Measurements from ENCODE around the gene MAGI1.

Gene MAGI1

DNA sequence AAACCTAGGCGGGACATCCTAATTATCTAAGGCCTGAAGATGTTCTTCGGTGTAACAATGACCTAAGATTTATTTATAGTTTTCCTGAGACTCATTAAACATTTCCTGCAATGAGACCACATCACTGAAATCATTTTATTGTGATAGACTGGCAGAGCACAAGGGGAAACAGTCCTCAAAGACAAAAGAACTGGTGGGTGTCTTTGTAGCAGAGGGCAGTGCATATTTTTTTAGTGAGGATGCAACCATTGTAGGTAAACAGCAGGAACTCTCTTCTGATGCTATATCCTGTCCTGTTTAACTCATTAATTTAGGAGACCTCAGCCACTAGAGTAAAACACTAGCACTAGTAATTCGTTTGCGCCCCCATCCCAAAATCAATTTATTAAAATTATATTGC, 100.0 kb downstream of the MAGI1 start:
- no peak for DNase-seq

DNA sequence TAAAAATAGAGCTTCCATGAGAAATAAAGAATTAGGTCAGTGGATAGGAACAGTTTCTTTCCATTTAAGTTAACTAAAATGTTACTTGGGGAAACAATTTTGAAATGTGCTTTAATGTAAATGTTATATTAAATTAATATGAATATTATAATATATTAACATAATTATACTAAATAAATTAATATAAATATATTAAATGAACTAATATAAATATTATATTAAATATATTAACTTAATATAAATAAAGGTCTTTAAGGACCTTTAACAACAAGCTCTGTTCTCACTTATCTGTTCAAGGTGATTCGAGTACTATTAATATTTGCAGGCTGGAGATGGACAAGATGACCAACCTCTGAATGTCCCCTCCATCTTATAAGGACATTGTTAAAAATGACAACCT, 100.6 kb downstream of the MAGI1 start:
- DNase-seq: no peak

DNA sequence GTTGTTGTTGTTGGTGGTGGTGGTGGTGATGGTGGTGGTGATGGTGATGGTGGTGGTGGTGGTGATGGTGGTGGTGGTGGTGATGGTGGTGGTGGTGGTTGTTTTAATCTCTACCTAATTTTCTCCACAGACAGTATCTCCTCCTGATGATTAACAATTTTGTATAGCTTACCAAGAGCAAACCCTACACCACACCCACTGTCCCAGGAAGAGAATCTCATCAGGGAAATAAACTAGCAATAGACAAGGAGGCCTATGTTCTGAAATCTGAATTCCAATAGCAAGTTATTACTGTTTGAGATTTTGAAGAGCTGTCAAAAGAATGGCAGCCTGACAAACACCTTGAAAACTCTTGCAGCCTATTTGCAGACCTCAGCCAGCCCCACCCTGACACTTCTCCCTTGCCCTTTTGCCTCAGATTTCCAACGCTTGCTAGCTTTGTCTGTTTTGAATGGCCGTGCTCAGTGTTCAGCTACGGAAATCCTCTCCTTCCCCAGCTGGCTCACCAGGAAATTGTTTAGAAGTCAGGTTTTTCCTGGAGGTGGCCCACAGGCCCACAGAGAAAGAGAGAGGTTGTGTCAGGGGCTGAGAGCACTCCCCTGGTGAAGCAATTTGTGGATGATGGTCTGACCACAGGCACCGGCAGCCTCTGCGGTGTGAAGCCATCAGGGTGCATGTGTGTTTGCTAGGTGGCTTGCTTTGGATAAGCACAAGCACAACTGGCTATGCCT, 101.6 kb downstream of the MAGI1 start:
- peak; percentile 91 to 93 for DNase-seq

DNA sequence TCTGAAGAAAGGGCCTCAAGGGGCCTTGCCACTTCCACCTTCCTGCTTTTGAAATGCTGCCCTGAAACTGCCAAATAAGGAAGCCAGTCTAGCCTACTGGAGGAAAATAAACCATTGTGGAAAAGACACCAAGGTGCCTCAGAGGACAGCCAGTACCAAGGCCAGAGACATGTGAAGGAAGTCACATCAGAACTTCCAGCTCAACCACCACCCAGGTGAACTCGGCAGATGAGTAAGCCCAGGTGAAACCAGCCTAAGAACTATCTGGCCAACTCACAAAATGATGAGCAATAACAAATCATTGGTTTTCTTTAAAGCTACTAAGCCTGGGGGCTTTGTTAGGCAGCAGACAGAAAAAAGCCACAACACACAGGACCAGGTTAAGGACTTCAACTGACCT, 103.0 kb downstream of the MAGI1 start:
- DNase-seq: peak; percentile 20 to 31

DNA sequence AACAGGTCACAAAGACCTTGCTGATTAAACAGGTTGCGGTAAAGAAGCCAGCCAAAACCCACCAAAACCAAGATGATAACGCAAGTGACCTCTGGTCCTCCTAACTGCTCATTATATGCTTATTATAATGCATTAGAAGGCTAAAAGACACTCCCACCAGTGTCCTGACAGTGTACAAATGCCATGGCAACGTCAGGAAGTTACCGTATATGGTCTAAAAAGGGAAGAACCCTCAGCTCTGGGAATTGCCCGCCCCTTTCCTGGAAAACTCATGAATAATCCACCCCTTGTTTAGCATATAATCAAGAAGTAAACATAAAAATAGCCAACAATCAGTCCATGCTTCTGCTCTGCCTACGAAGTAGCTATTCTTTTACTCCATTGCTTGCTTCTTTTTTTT, 108.1 kb downstream of the MAGI1 start:
- DNase-seq: no peak

DNA sequence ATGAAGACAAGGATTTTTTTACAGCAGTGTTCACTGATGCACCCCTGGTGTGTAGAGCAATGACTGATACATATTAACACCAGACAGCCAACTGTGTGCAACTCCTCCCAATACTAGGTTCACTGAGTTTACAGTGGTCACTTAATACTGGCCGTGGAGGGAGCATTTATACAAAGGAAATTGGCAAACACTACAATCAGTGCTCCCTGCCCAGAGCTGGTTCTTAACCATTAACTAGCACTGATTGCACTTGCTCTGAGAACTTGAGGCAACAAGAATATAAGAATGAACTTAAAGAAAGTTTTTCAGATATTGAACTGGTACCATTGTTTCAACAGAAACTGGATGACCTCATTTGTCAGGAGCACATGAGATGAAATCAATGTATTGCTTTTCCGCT, 110.6 kb downstream of the MAGI1 start:
- DNase-seq: no peak

DNA sequence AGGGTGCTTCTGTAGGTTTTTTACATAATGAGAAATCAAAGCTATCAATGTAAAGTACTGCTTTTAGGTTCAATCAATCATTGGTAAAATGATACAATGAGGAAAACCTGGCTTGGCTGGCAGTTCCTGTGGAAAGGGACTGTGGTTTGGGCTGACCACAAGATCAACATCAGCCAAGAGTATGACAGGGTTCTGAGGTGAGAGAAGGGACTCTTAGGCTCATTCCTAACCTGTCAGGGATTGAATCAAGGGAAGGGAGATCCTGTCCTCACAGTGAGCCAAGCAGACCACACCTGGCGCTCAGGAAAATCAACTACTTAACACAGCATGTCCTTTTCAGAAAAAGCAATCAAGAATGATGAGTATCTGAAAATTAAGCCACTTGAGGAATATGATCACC, 111.1 kb downstream of the MAGI1 start:
- no peak for DNase-seq

DNA sequence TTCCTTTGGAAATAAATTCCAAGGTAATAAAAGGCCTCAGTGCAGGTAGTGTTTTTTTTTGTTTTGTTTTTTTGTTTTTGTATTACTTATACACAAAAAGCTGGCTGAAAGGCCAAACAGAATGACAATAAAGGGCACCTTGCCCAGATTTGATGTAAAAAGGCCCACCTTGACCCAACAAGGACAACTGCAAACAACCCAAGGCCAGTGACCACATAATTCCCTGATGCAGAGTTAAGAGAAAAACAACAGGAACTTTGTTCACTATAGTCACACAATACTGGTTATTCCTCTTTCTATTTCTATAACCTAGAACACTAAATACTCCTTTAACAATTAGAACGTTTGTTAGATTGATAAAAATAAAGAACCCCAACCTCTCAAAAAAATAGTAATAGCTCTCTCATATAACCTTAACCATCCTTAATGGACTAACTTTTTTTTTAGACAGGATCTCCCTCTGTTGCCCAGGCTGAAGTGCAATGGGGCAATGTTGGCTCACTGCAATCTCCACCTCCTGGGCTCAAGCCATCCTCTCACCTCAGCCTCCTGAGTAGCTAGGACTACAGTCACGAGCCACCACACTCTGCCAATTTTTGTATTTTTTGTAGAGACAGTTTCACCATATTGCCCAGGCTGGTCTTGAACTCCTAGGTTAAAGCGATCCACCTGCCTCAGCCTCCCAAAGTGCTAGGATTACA, 113.3 kb downstream of the MAGI1 start:
- no peak for DNase-seq

DNA sequence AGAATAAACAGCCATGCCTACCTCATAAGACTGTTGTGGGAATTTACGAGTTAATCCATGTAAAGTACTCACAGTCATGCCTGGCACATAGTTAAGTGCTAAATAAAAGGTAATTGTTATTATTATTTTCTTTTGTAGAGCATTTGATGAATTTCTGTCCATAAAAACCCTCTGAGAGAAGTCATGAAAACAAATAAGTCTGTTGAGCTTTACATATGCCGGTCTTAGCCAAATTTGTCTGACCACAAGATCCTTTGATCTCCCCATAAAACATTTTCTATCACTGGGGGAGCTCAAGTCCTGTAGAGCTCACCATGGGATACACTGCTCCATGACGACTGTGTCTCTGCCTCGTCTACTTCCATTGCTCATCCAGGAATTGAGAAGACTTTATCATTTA, 114.0 kb downstream of the MAGI1 start:
- no peak for DNase-seq

DNA sequence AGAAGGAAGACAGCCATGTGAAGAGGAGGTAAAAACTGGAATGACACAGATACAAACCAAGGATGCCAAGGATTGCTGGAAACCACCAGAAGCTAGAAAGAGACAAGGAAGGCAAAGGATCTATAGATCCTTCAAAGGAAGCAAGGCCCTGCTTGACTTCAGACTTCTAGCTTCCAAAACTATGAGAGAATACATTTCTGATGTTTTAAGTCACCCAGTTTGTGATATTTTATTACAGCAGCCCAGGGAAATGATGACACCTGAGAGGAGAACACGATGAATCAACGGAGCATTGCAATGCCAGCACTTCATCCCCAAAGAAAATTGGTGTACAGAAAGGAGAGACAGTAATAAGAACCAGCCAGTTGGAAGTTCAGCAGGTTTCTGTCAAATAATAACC, 116.3 kb downstream of the MAGI1 start:
- no peak for DNase-seq

DNA sequence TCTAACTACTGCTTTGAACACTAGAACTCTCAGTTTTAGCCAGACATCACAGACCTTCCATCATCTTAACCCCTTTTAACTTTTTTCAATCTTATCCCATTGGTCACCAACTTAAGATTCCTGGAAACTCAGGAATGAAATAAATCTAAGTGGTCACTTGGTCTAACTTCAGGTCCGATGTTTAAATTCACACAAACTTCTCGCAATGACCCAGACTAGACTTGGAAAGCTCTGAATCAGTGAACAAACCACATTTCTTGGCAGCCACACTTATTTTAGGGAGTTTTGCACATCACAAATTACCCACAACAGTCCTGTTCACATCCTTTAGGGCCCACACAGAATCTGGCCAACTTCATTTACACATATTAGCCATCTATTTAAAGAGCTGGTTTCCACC, 118.9 kb downstream of the MAGI1 start:
- DNase-seq: no peak

DNA sequence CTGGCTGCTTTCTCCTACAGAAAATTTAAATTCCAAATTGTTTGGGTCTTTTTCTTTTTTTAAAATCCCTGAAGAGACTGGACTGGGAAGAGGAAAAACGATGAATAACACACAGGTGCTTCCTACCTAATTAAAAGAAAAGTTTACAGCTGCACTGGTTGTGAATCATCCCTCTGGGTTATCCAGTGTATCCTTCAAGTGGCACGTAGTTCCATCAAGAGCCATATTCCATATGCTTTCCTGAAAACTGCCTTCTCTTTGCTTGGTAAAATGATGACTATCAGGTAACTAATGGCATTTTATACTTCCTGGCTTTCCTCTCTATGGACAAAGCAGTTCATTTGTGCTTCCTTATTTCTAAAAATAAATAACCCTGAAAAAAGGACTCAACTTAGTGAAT, 123.2 kb downstream of the MAGI1 start:
- no peak for DNase-seq

DNA sequence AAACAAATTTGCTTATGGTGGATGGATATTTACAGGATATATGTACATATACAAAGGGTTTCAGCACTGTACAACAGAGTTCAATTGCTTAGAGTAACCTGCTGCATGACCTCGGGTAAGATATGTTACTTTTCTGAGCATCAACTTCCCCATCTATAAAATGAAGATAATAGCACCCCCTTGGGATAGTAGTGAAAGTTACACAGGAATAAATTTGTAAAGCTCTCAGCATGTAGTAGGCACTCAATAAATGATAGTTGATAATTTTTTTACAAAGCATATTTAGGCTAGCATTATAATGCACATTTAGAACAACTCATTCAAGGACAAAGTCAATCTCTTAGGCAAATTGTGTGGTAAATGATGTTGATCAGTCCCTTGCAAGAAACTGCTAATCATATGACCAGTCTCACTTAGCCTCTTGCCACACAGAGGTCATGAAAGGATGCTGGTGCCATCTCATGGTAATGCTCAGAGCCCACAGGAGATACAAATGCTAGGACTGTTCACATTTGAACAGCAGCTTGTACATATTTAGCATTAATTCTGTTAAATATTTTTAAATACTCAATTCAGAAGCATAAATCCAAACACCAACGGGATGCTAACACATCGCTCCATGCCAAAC, 123.9 kb downstream of the MAGI1 start:
- peak; percentile 39 to 50 for DNase-seq

DNA sequence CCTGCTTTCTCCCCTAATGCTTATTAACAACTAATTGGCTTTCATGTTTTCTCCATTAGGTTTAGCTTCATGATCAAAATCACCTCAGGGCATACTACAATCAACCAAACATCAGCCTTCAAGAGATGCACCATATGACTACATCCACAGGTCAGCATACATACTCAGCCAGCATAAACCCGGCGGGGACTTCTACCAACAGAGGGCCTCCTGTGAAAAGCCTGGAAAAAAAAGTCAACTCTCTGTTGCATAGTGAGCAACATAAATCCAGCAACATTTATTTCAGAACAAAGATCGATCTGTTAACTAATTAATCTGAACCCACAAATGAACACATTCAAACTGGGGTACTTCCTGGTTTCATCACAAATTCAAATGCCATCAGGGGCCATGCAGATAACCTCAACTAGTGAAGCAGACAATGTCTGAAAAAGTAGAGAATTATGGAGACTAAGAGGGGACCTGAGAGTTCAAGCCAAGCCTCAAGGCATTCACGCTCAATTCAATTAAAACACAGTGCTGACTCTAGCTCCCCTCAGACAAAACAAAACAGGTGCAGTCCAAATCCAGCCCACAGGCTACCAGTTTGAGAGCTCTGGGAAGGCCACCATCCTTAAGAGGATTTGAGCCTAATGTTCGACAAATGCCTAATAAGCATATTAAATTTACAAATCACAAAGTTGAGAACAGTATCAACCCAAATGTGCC, 124.5 kb downstream of the MAGI1 start:
- no peak for DNase-seq

DNA sequence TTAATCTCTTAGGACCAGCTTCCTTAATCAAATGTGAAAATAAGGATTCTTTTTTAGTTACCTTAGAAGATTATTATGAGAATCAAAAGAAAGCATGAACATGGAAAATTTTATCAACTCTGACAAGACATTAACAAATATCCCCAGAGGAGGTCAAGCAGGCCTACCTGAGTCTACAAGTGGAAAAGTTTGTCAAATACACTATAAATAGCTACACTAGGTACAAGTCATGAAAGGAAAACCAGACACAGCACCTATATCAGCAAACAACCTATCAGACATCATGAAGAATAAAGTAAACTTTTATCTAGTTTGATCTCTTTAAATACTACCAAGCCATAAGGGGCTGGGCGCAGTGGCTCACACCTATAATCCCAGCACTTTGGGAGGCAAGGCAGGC, 126.1 kb downstream of the MAGI1 start:
- DNase-seq: no peak

DNA sequence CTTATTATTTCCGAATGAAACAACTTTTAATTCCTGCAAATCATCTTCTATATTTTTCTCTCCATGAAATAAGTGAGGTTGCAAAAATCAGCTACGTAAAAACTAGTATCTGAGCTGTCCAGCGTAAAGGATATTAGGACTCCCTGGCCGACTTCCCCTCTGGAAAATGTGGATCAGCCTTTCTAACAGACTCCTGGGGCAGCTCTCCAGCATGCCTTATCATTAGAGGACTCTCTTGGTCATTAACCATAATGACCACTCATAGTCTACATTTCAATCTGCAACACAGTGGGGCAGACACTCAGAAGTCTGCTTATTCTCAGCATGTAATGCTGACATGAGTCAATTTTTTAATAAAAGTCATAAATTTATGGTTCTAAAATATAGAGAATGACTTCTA, 130.1 kb downstream of the MAGI1 start:
- no peak for DNase-seq

DNA sequence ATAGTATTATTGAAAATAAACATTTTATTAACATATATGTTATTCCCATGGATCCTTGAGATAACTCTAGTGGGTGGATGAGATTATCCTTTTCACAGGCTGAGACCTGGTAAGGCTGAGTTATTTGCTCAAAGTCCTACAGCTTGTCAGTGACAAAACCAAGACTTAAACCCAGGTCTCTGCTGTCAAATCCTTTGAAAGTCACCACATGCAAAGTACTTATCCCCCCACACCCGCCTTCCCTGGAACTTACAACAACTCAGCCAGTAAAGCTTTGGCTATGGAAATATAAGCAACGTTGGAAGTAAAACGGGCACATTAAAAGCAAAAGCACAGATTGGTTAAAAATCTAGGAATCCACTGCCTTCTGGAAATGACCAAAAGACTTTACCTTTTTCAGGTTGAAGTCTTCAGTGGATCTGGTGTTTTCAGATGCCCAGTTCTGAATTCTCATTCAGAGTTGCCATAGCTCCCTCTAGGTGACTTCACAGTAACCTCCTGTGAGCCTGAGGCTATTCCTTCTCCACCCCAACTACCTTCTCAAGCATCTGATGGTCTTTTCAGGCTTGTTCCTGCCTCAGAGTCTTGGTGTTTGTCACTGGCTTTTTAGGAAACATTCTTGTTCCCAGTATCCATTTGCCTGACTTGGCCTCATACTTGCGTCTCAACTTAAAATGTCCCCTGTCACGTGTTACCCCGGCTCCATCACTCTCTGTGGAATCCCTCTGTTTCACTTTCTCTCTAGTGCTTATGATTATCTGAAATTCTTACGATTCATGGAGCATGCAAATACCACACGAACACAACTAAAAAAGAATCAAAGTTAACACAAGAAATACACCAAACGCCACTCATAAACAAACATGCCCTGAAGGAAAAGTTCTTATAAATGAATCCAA, 131.2 kb downstream of the MAGI1 start:
- DNase-seq: no peak

DNA sequence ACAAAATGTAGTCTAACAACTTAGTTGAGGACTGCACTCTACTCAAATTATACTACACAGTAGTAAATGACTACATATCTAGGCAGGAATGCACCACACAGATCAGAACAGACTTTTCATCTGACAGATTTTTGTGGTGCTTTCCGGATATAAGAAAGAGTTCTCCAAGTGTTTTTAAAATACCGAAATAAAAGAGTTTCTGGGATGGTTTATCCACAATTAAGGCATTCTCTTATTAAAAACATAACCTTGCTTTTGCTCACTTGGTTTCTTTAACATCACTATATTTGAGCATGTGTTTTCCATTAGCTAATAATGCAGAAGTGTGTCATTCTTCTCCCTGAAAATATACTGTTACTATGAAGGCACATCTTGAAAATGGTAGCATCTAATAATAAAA, 132.9 kb downstream of the MAGI1 start:
- DNase-seq: no peak

DNA sequence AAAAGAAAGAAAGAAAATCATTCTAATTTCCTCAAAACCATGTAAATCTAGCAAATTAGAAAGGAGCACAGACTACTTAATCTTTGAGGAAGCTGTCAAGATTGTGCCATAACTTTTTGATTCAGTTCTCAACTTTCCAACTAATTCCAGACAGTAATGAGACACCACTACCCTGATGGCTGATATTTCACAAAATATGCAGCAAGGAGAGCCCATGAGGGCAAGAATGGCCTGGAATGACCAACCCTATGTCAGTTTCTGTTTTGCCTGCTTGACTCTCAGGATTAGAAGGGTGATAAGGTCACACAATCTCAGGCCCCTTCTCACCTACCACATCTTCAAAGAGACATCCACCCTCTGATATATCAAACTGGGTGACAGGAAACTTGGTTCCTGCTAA, 134.7 kb downstream of the MAGI1 start:
- DNase-seq: no peak

DNA sequence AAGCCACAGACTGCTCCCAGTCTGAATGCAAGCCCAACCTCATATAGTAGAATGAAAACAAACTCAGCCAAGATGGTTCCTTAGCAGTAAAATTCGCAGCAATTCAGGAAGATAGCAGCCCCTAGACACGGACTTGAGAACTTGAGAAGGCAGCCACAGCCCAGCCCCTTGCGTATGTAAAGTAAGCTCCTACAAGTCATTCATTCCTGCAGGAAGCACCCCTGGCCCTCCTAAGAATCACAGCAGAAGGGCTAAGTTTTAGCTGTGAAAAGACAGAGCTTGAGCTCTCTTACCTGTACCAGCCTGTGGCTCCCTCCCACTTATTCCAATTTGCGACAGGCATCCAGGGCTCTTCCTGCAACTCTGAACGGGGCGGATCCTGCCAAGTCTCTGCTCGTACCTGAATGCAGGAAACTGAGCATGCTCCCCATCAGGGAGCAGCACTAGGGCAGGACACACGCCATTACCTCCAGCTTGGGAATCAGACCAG, 136.4 kb downstream of the MAGI1 start:
- DNase-seq: no peak

DNA sequence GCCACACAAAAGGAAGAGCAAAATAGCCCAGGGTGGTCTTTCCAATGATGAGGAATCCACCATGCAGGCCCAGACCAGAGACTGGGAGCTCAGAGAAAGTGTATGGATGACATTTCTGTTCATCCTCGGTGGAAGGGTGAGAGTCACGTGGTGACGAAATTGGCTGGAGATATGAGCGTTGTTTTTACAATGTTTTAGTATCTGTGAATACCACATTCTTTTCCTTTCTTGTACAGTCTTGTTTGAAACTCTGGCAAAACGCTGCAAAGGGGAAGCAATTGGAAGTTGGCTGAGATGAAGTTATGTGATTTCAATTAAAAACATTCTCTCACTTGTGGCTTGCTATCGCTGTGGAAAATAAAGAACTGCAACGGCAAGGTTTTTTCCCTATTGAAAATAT, 137.5 kb downstream of the MAGI1 start:
- no peak for DNase-seq

DNA sequence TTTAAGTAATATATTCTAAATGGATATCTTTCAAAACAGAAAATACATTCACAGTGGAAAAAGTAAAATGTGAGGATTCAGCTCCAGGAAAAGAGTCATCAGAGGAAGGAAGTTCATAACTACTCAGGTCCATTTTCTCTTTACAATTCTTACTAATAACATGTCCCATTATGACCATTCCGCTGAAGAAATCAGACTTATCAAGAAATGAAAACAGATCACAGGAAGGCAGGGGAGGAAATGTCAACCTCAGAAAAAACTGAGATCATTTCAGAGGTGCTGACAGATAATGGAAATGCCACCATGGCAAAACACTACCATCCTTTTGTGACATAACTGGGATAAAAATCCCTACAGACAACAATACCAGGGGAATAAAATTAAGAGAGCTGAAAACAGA, 139.5 kb downstream of the MAGI1 start:
- no peak for DNase-seq

DNA sequence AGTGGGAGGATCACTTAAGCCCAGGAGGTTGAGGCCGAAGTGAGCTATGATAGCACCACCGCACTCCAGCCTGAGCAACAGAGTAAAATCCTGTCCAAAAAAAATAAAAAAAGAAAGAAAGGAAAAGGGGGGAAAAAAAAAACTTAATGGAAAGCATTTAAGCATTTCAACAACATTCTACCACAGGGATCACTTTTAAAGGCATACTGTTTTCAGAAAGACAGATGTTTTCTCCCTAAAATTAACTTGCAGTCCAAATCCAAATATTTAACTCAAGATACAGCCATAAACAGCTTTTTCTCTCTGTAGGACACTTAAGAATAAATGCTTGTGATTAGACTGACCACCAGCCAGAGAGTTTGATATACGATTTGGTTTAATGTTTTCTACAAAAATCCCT, 141.0 kb downstream of the MAGI1 start:
- DNase-seq: no peak

All from Kasumi-1 (cell line).